GM12872 (cell line): ENCODE results near the gene BNIP1.

Source experiments
- CTCF ChIP-seq: IDR thresholded peaks from 3 replicates; pipeline ENCODE4 v1.5.1; 2011; ENCODE audit warnings: low read depth, mild to moderate bottlenecking, low read length, moderate library complexity; ENCODE audit not compliant: insufficient read depth

The BNIP1 gene

GRCh38 chr5:173192561-173192960 is 48.2 kb downstream of the BNIP1 start:
- TF ChIP-seq CTCF, result no peak

- no peak for TF ChIP-seq CTCF
Observed at GRCh38 chr5:173196133-173196952, 52.0 kb downstream of the BNIP1 start.

- TF ChIP-seq CTCF, result no peak
Observed at GRCh38 chr5:173197375-173197891, 53.1 kb downstream of the BNIP1 start.

GRCh38 chr5:173198049-173198448 is 53.7 kb downstream of the BNIP1 start:
- no peak for TF ChIP-seq CTCF

- TF ChIP-seq CTCF, result no peak
Observed at GRCh38 chr5:173200356-173200755, 56.0 kb downstream of the BNIP1 start.

- no peak for TF ChIP-seq CTCF
Observed at GRCh38 chr5:173201636-173202265, 57.4 kb downstream of the BNIP1 start.

GRCh38 chr5:173202266-173202875 is 58.0 kb downstream of the BNIP1 start:
- no peak for TF ChIP-seq CTCF
